B cell (primary cell): ENCODE measurements around the gene TLE5. TPM values are rescaled to one million over a fixed set of nuclear protein-coding genes. Genes with fewer than 3 reads are reported as not detected.
A peak's percentile ranks its signal among the peaks of the same experiment; 100 is the strongest.

Source experiments
- ATAC-seq: fragments of 200-7000 bp; cut with Tn5 transposase; one replicate; pipeline ENCODE4 v1.10.0; 2021; ENCODE audit warnings: low read depth, mild to moderate bottlenecking, moderate number of reproducible peaks, moderate library complexity
- CTCF ChIA-PET: fragments of 350-600 bp; sonication (Branson Sonifier 250); formaldehyde crosslinking; loops from one replicate; lab custom pipeline; 2021; ENCODE audit warnings: antibody characterized with exemption, inconsistent platforms; lab: Charles Lee
- POLR2A ChIA-PET: fragments of 350-600 bp; sonication (Branson Sonifier 250); formaldehyde crosslinking; loops from one replicate; lab custom pipeline; 2021; ENCODE audit warnings: antibody characterized with exemption; lab: Charles Lee
- DNase-seq: peaks from one replicate; pipeline ENCODE4 v3.0.0; 2013
- H2AFZ ChIP-seq: 2 replicates; pipeline ENCODE4 v1.6.1; 2012; ENCODE audit warnings: mild to moderate bottlenecking, low read depth, low read length; ENCODE audit not compliant: insufficient read depth, poor library complexity, severe bottlenecking
- H3K27ac ChIP-seq, 2 donors: 1 replicate in 1 of 2; 2 replicates in 1 of 2; pipeline ENCODE4 v1.5.1; 2012 to 2013; ENCODE audit warnings: low read length in 2 of 2, mild to moderate bottlenecking in 2 of 2, moderate library complexity in 1 of 2
- H3K27me3 ChIP-seq, 4 experiments: fragments of 200-600 bp in 1 of 4; sonication (generic) in 1 of 4; replicated peaks in 1 of 4; 1 replicate in 2 of 4; 2 replicates in 2 of 4; pipeline versions ENCODE4 v1.6.1 to v1.7.0; 2013 to 2016; ENCODE audit warnings: low read length in 3 of 4, mild to moderate bottlenecking in 2 of 4, mixed read lengths in 1 of 4, moderate library complexity in 1 of 4; ENCODE audit not compliant: insufficient read depth in 4 of 4, control insufficient read depth in 3 of 4; ENCODE audit errors: control extremely low read depth in 1 of 4
- H3K36me3 ChIP-seq, 2 experiments: replicated peaks in 1 of 2; 1 replicate in 1 of 2; 2 replicates in 1 of 2; pipeline versions ENCODE4 v1.6.1 to v1.7.1; 2013; ENCODE audit warnings: low read length in 1 of 2; ENCODE audit not compliant: insufficient read depth in 2 of 2, control insufficient read depth in 1 of 2; ENCODE audit errors: control extremely low read depth in 1 of 2, extremely low read depth in 1 of 2
- H3K4me1 ChIP-seq, 2 donors: fragments of 200-600 bp in 1 of 2; sonication (generic) in 1 of 2; 1 replicate in 1 of 2; 2 replicates in 1 of 2; pipeline versions ENCODE4 v1.5.1 to v1.6.1; 2013 to 2017; ENCODE audit warnings: low read length in 2 of 2; ENCODE audit not compliant: control insufficient read depth in 2 of 2, insufficient read depth in 2 of 2
- H3K4me2 ChIP-seq: replicated peaks from 2 replicates; pipeline ENCODE3; 2012; ENCODE audit warnings: mild to moderate bottlenecking, low read depth, low read length; ENCODE audit not compliant: poor library complexity, severe bottlenecking
- H3K4me3 ChIP-seq, 5 experiments: fragments of 200-600 bp in 1 of 5; sonication (generic) in 1 of 5; 1 replicate in 3 of 5; 2 replicates in 2 of 5; pipeline versions ENCODE4 v1.5.1 to v1.7.0; 2011 to 2016; ENCODE audit warnings: low read length in 4 of 5, mild to moderate bottlenecking in 4 of 5, low read depth in 2 of 5, control low read depth in 1 of 5, moderate library complexity in 1 of 5; ENCODE audit not compliant: insufficient read depth in 1 of 5; ENCODE audit errors: control extremely low read depth in 1 of 5, extremely low read depth in 1 of 5
- H3K79me2 ChIP-seq: fragments of 200-600 bp; sonication (generic); one replicate; pipeline ENCODE4 v1.6.0; 2016; ENCODE audit warnings: low read length; ENCODE audit not compliant: control insufficient read depth, insufficient read depth
- H3K9ac ChIP-seq: fragments of 200-600 bp; sonication (generic); 2 replicates; pipeline ENCODE4 v1.6.1; 2017; ENCODE audit warnings: mild to moderate bottlenecking, low read length, moderate library complexity
- H3K9me3 ChIP-seq, 3 donors: one replicate each; pipeline versions ENCODE4 v1.6.1 to v1.7.1; 2013; ENCODE audit warnings: low read length in 2 of 3; ENCODE audit not compliant: control insufficient read depth in 2 of 3, insufficient read depth in 1 of 3; ENCODE audit errors: control extremely low read depth in 1 of 3
- H4K20me1 ChIP-seq: 2 replicates; pipeline ENCODE4 v1.6.0; 2012; ENCODE audit warnings: mild to moderate bottlenecking, low read length; ENCODE audit not compliant: insufficient read depth, control insufficient read depth, poor library complexity, severe bottlenecking
- H3K27ac Mint-ChIP-seq: one replicate; pipeline ENCODE4 v1.8.0; 2021; ENCODE audit warnings: mixed read lengths
- H3K27me3 Mint-ChIP-seq: one replicate; pipeline ENCODE4 v1.8.0; 2021; ENCODE audit warnings: mixed read lengths
- H3K4me1 Mint-ChIP-seq: one replicate; pipeline ENCODE4 v1.8.0; 2021; ENCODE audit warnings: mixed read lengths
- H3K4me3 Mint-ChIP-seq: one replicate; pipeline ENCODE4 v1.8.0; 2021; ENCODE audit warnings: mixed read lengths
- H3K9me3 Mint-ChIP-seq: one replicate; pipeline ENCODE4 v1.8.0; 2022; ENCODE audit warnings: mixed read lengths; ENCODE audit not compliant: insufficient read depth
- EZH2 ChIP-seq: IDR thresholded peaks from 2 replicates; pipeline ENCODE4 v1.6.1; 2012; ENCODE audit warnings: borderline replicate concordance, low read depth, mild to moderate bottlenecking, moderate library complexity, low read length; ENCODE audit not compliant: insufficient read depth, poor library complexity, severe bottlenecking
- WGBS: methylation state at CpG from one replicate; pipeline ENCODE4 v1.1.5; 2013; ENCODE audit warnings: missing lambda C conversion rate; ENCODE audit not compliant: insufficient coverage; 5-methylcytosine and 5-hydroxymethylcytosine counted together
- intact Hi-C: fragments of 100-400 bp; cut with micrococcal nuclease; formaldehyde crosslinking; loops from one replicate; pipeline ENCODE4 v1.10.0; 2022
- polyA plus RNA-seq: library from polyadenylated mRNA; depleted of rRNA; stranded (reverse); fragments of >200 nt; gene quantifications from 2 replicates; pipeline ENCODE4 v1.2.3, GENCODE V29; 2012
- total RNA-seq, 2 donors: library from RNA; stranded (reverse); fragments of 120-200 nt in 1 of 2; gene quantifications; 1 replicate in 1 of 2; 2 replicates in 1 of 2; pipeline versions ENCODE4 v1.2.3 to v1.2.4, GENCODE V29; 2013 to 2022
- TF ChIP-seq, protein P1 (sequence below): fragments of 200-600 bp; IDR thresholded peaks from one replicate; pipeline ENCODE4 v1.8.0; 2022; ENCODE audit warnings: antibody characterized with exemption, mild to moderate bottlenecking

Gene TLE5
- total and polyA plus RNA-seq, 2 donors (not counting 1 experiment from before 2014, with no cell fraction given) = 697 to 1,132 TPM

DNA sequence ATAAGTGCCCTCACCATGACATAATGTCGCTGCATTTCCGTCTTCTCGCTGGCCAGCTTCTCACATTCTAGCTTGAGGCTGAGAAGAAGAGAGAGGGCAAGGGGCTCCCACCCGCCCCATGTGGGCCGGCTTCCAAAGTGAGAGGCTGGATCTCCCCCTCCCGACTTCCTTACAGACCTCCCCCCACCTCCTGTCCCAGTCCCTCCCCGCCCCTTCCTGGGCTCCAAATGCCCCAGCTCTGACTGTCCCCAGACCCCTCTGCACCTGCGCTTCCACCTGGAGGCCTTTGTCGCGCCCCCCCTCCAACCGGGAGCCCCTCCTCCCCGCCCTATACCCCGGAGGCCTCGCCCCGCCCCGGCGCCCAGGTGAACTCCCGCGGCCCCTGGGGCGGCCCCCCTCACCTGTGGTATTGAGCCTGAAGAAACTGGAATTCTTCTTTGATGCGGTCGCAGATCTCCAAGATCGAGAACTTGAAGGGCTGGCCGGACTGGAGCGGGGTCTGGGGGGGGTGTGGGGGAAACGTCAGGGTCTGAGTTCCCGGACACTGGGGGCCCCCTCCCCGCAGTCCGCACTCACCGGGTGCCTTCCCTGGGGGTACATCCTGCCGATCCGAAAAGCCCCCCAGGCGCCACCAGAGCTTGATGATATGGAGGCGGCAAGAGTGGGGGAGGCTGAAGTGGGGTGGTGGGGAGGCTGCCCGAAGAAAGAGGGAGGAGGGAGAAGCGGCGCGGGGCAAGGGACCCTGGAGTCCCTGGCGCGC lies 33.8 kb downstream of the TLE5 start:
- Histone ChIP-seq H4K20me1 (no peaks in the 10 kb centered on the region), H3K9me3 (peaks cover 0 to 12% (median 2%) of the 10 kb centered on the region in 3 donors), H3K9ac (peak overlapping the region; percentile 61), H3K27me3 (peaks cover 0 to 58% (median 30%) of the 10 kb centered on the region in 4 experiments), H2AFZ (peak overlapping the region; percentile 33), H3K27ac (no peak overlapping the region), H3K4me3 (peak overlapping the region in 4 of 5 experiments; percentile 41 to 55 (median 52)), H3K36me3 (no peaks in the 10 kb centered on the region), H3K79me2 (no peaks in the 10 kb centered on the region), H3K4me1 (peaks cover 24 to 30% of the 10 kb centered on the region in 2 donors), H3K4me2 (peak overlapping the region; percentile 96)
- ChIA-PET POLR2A (interaction anchor here (0.6 kb wide), 1 partner anchor 50 kb away, joined by 5 read pairs; no protein-coding TSS in a partner anchor), CTCF (interaction anchor here (0.8 kb wide), 1 partner anchor 75 kb away, joined by 3 read pairs; no protein-coding TSS in a partner anchor)
- intact Hi-C loops = no loop called here
- peak overlapping the region; percentile 71 for H3K4me3 Mint-ChIP-seq
- no peaks in the 10 kb centered on the region for H3K9me3 Mint-ChIP-seq
- DNase-seq (no peak), ATAC-seq (peak; percentile 29)
- H3K27ac Mint-ChIP-seq = no peak overlapping the region
- TF ChIP-seq, protein P1, sequence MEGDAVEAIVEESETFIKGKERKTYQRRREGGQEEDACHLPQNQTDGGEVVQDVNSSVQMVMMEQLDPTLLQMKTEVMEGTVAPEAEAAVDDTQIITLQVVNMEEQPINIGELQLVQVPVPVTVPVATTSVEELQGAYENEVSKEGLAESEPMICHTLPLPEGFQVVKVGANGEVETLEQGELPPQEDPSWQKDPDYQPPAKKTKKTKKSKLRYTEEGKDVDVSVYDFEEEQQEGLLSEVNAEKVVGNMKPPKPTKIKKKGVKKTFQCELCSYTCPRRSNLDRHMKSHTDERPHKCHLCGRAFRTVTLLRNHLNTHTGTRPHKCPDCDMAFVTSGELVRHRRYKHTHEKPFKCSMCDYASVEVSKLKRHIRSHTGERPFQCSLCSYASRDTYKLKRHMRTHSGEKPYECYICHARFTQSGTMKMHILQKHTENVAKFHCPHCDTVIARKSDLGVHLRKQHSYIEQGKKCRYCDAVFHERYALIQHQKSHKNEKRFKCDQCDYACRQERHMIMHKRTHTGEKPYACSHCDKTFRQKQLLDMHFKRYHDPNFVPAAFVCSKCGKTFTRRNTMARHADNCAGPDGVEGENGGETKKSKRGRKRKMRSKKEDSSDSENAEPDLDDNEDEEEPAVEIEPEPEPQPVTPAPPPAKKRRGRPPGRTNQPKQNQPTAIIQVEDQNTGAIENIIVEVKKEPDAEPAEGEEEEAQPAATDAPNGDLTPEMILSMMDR = no peak
- peak; percentile 57 for TF ChIP-seq EZH2
- WGBS = 4% methylated on average over 21 of the region's 40 CpGs
- peaks cover 20% of the 10 kb centered on the region for H3K4me1 Mint-ChIP-seq
- peaks cover 53% of the 10 kb centered on the region for H3K27me3 Mint-ChIP-seq

GRCh38 chr19:3027981-3028304 lies 34.4 kb downstream of the TLE5 start:
- POLR2A ChIA-PET = interaction anchor here (0.6 kb wide), 1 partner anchor 50 kb away, joined by 5 read pairs; no protein-coding TSS in a partner anchor
- Mint-ChIP-seq H3K27ac (no peak overlapping the region), H3K9me3 (no peaks in the 10 kb centered on the region), H3K4me1 (peaks cover 20% of the 10 kb centered on the region), H3K27me3 (peaks cover 57% of the 10 kb centered on the region), H3K4me3 (peak overlapping the region; percentile 71)
- Histone ChIP-seq H3K9ac (no peak overlapping the region), H4K20me1 (no peaks in the 10 kb centered on the region), H3K27me3 (peaks cover 0 to 58% (median 30%) of the 10 kb centered on the region in 4 experiments), H3K27ac (no peak overlapping the region), H3K79me2 (no peaks in the 10 kb centered on the region), H2AFZ (peak overlapping the region; percentile 33), H3K4me3 (no peak overlapping the region), H3K4me2 (peak overlapping the region; percentile 96), H3K4me1 (peaks cover 24 to 30% of the 10 kb centered on the region in 2 donors), H3K36me3 (no peaks in the 10 kb centered on the region), H3K9me3 (peaks cover 0 to 12% (median 2%) of the 10 kb centered on the region in 3 donors)
- CTCF ChIA-PET = interaction anchor here (0.8 kb wide), 1 partner anchor 74 kb away, joined by 3 read pairs; no protein-coding TSS in a partner anchor
- no peak for TF ChIP-seq EZH2
- TF ChIP-seq, protein P1 = no peak
- 69% methylated on average over 8 of the region's 9 CpGs for WGBS
- no peak for ATAC-seq
- intact Hi-C loops = no loop called here
- DNase-seq = no peak
